Esophagus muscularis mucosa (tissue), 4 donors: ENCODE data around the gene NSD2. TPM values are rescaled to one million over a fixed set of nuclear protein-coding genes. Genes with fewer than 3 reads are reported as not detected.

Source experiments
- DNase-seq: peaks from one replicate; pipeline ENCODE4 v3.0.0-alpha.2; 2017; ENCODE audit errors: extremely low spot score
- H3K27ac ChIP-seq, 4 donors: fragments of 200-600 bp; sonication (generic); replicated peaks in 1 of 4; 1 replicate in 3 of 4; 2 replicates in 1 of 4; pipeline ENCODE4 v1.5.1; 2016 to 2019; ENCODE audit warnings: mild to moderate bottlenecking in 1 of 4
- H3K27me3 ChIP-seq, 4 donors: fragments of 200-600 bp; sonication (generic); one replicate each; pipeline versions ENCODE4 v1.5.1 to v1.6.0; 2016 to 2019
- H3K36me3 ChIP-seq, 4 donors: fragments of 200-600 bp; sonication (generic); one replicate each; pipeline ENCODE4 v1.5.1; 2016 to 2019
- H3K4me1 ChIP-seq, 4 donors: fragments of 200-600 bp; sonication (generic); one replicate each; pipeline ENCODE4 v1.5.1; 2016 to 2019
- H3K4me3 ChIP-seq, 4 donors: fragments of 200-600 bp; sonication (generic); 1 replicate in 2 of 4; 2 replicates in 2 of 4; pipeline ENCODE4 v1.5.1; 2016 to 2019; ENCODE audit warnings: mild to moderate bottlenecking in 4 of 4, moderate library complexity in 1 of 4
- H3K9me3 ChIP-seq, 4 donors: fragments of 200-600 bp; sonication (generic); 1 replicate in 3 of 4; 2 replicates in 1 of 4; pipeline ENCODE4 v1.5.1; 2016 to 2019
- EP300 ChIP-seq: sonication (generic); formaldehyde crosslinking; IDR thresholded peaks from one replicate; pipeline ENCODE4 v1.6.1; 2017; ENCODE audit warnings: antibody characterized with exemption
- POLR2A ChIP-seq: fragments of 450-650 bp; IDR thresholded peaks from one replicate; pipeline ENCODE4 v1.6.1; 2017; ENCODE audit warnings: antibody characterized with exemption, moderate library complexity, mild to moderate bottlenecking, low read depth
- POLR2AphosphoS5 ChIP-seq, 2 donors: sonication (generic); formaldehyde crosslinking; IDR thresholded peaks; one replicate each; pipeline ENCODE4 v1.6.1; 2017; ENCODE audit warnings: antibody characterized with exemption in 2 of 2
- WGBS: methylation state at CpG from one replicate; pipeline ENCODE4 v1.1.5; 2018; 5-methylcytosine and 5-hydroxymethylcytosine counted together
- intact Hi-C: fragments of 100-400 bp; cut with DNase I; formaldehyde crosslinking; loops from one replicate; pipeline ENCODE4 v1.15.1; 2023
- total RNA-seq, 4 donors: library from RNA; depleted of rRNA; stranded (reverse); fragments of >200 nt; gene quantifications; one replicate each; pipeline versions ENCODE4 v1.1.0 to v1.2.1, GENCODE V29; 2016
- TF ChIP-seq, protein P1 (sequence below), 3 experiments: fragments of 200-600 bp in 2 of 3; fragments of 450-650 bp in 1 of 3; sonication (generic) in 2 of 3; IDR thresholded peaks; one replicate each; pipeline ENCODE4 v1.5.1; 2017 to 2019; ENCODE audit warnings: antibody characterized with exemption in 3 of 3, mild to moderate bottlenecking in 2 of 3, moderate library complexity in 1 of 3

Gene NSD2
- total RNA-seq, 4 donors from 2014 or later = 31.8 to 44.2 (median 37.5) TPM

- intact Hi-C loops = no loop called here
- Histone ChIP-seq H3K4me1 (peaks cover 0 to 5% (median 2%) of the 10 kb centered on the region in 4 donors), H3K27me3 (no peaks in the 10 kb centered on the region), H3K27ac (no peak overlapping the region), H3K4me3 (no peak overlapping the region), H3K36me3 (peaks cover 47 to 98% (median 87%) of the 10 kb centered on the region in 4 donors), H3K9me3 (no peaks in the 10 kb centered on the region)
- TF ChIP-seq POLR2AphosphoS5 (IDR thresholded peaks at IDR 0.05) (no peak), EP300 (no peak), POLR2A (no peak)
- TF ChIP-seq, protein P1, sequence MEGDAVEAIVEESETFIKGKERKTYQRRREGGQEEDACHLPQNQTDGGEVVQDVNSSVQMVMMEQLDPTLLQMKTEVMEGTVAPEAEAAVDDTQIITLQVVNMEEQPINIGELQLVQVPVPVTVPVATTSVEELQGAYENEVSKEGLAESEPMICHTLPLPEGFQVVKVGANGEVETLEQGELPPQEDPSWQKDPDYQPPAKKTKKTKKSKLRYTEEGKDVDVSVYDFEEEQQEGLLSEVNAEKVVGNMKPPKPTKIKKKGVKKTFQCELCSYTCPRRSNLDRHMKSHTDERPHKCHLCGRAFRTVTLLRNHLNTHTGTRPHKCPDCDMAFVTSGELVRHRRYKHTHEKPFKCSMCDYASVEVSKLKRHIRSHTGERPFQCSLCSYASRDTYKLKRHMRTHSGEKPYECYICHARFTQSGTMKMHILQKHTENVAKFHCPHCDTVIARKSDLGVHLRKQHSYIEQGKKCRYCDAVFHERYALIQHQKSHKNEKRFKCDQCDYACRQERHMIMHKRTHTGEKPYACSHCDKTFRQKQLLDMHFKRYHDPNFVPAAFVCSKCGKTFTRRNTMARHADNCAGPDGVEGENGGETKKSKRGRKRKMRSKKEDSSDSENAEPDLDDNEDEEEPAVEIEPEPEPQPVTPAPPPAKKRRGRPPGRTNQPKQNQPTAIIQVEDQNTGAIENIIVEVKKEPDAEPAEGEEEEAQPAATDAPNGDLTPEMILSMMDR (IDR thresholded peaks at IDR 0.05) = no peak
- no peak for DNase-seq
- 93% methylated on average over 12 of the region's 12 CpGs for WGBS
Observed at GRCh38 chr4:1956631-1957030, 85.4 kb downstream of the NSD2 start.

- TF ChIP-seq POLR2AphosphoS5 (IDR thresholded peaks at IDR 0.05) = no peak
- TF ChIP-seq, protein P1 (IDR thresholded peaks at IDR 0.05) = no peak
- TF ChIP-seq POLR2A = no peak
- TF ChIP-seq EP300 = no peak
- H3K36me3 ChIP-seq = peaks cover 42 to 98% (median 86%) of the 10 kb centered on the region in 4 donors
Observed at GRCh38 chr4:1958276-1959103, 87.3 kb downstream of the NSD2 start.

GRCh38 chr4:1959104-1959384 lies 87.9 kb downstream of the NSD2 start:
- WGBS = 81% methylated on average over 5 of the region's 5 CpGs
- no peak overlapping the region for H3K27ac ChIP-seq
- intact Hi-C loops = no loop called here

More at GRCh38 chr4:1958276-1959103, 87.3 kb downstream of the NSD2 start:
- intact Hi-C loops = no loop called here
- Histone ChIP-seq H3K27ac (no peak overlapping the region), H3K4me1 (peaks cover 0 to 5% (median 2%) of the 10 kb centered on the region in 4 donors), H3K4me3 (no peak overlapping the region), H3K27me3 (no peaks in the 10 kb centered on the region), H3K9me3 (no peaks in the 10 kb centered on the region)
- WGBS = 73% methylated on average over 12 of the region's 15 CpGs
- no peak for DNase-seq

DNA sequence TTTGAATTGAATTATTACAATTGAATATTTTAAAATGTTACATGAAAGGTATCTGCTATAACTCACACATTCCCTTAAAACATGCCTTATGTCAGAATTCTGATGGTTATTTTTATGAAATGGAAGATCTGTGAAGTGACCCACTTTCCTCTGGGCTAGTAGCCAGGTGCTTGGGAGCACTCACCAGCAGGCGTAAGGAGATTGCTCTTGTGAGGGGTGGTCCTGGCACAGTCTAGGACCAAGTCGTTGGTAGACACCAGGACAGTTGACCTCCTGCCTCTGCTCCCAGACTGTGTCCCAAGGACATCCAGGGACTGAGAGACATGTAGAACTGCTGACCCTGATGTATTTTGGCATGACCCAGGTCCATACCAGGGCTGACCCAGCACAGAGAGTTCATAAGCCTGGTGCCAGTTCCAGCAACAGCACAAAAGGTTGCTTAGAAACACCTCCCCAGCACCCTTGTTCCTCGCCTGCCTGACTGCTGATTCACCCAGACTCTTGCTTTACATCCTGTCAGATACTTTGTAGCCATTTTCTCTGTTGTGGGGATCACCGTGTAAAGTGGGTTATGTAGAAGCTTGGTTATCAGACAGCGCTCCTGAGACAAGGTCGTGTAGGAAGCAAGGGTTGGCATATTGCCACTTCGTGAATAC lies 89.1 kb downstream of the NSD2 start:
- Histone ChIP-seq H3K9me3 (no peaks in the 10 kb centered on the region), H3K4me1 (peaks cover 0 to 5% (median 2%) of the 10 kb centered on the region in 4 donors), H3K27ac (no peak overlapping the region), H3K4me3 (no peak overlapping the region), H3K27me3 (no peaks in the 10 kb centered on the region), H3K36me3 (peaks cover 42 to 90% (median 76%) of the 10 kb centered on the region in 4 donors)
- no peak for DNase-seq
- intact Hi-C loops = no loop called here
- WGBS = 82% methylated on average over 7 of the region's 7 CpGs
- TF ChIP-seq EP300 = no peak
- TF ChIP-seq POLR2A = no peak
- TF ChIP-seq, protein P1 (IDR thresholded peaks at IDR 0.05) = no peak

More at GRCh38 chr4:1959104-1959384, 87.9 kb downstream of the NSD2 start:
- Histone ChIP-seq H3K4me3 (no peak overlapping the region), H3K27me3 (no peaks in the 10 kb centered on the region), H3K9me3 (no peaks in the 10 kb centered on the region), H3K36me3 (peaks cover 42 to 96% (median 86%) of the 10 kb centered on the region in 4 donors), H3K4me1 (peaks cover 0 to 5% (median 2%) of the 10 kb centered on the region in 4 donors)
- TF ChIP-seq, protein P1 (IDR thresholded peaks at IDR 0.05) = no peak
- TF ChIP-seq POLR2AphosphoS5 (IDR thresholded peaks at IDR 0.05) = no peak
- TF ChIP-seq EP300 = no peak
- TF ChIP-seq POLR2A = no peak
- DNase-seq = no peak
